GM12892 (cell line): ENCODE data around the gene TLX2.

Experiments
- POLR2A ChIP-seq: IDR thresholded peaks from 2 replicates; pipeline ENCODE4 v1.6.1; 2011; ENCODE audit warnings: low read depth, low read length, control low read depth
- POLR2AphosphoS5 ChIP-seq: IDR thresholded peaks from 2 replicates; pipeline ENCODE4 v1.6.1; 2011; ENCODE audit warnings: low read depth, low read length, control low read depth

GRCh38 chr2:74556159-74556558, 41.9 kb downstream of the TLX2 start:
- TF ChIP-seq POLR2A: no peak
- TF ChIP-seq POLR2AphosphoS5: no peak; the same call in 1 of the 2 replicates
